KMS-11 (cell line): ENCODE results near the gene KLHL33.

Experiments used
- H2AFZ ChIP-seq: fragments of 200-600 bp; sonication (generic); 2 replicates; pipeline ENCODE4 v1.6.1; 2016; ENCODE audit warnings: antibody characterized with exemption, mixed run types, low read depth
- H3K27ac ChIP-seq: fragments of 200-600 bp; sonication (generic); 2 replicates; pipeline ENCODE4 v1.6.1; 2016; ENCODE audit warnings: mild to moderate bottlenecking, mixed run types
- H3K27me3 ChIP-seq: fragments of 200-600 bp; sonication (generic); 2 replicates; pipeline ENCODE4 v1.6.1; 2017; ENCODE audit warnings: mild to moderate bottlenecking, low read depth, mixed run types, moderate library complexity; ENCODE audit not compliant: insufficient read depth
- H3K36me3 ChIP-seq: fragments of 200-600 bp; sonication (generic); 2 replicates; pipeline ENCODE4 v1.6.1; 2017; ENCODE audit warnings: mild to moderate bottlenecking, mixed run types; ENCODE audit not compliant: insufficient read depth
- H3K4me1 ChIP-seq: fragments of 200-600 bp; sonication (generic); 2 replicates; pipeline ENCODE4 v1.6.1; 2016; ENCODE audit warnings: mild to moderate bottlenecking, low read depth, mixed run types; ENCODE audit not compliant: poor library complexity, severe bottlenecking
- H3K4me2 ChIP-seq: fragments of 200-600 bp; sonication (generic); 2 replicates; pipeline ENCODE4 v1.7.0; 2016; ENCODE audit warnings: mild to moderate bottlenecking, mixed run types
- H3K4me3 ChIP-seq: fragments of 200-600 bp; sonication (generic); IDR thresholded peaks from 2 replicates; pipeline ENCODE4 v1.6.1; 2017; ENCODE audit warnings: low read depth, low read length, mixed read lengths; ENCODE audit not compliant: insufficient read depth
- H3K79me2 ChIP-seq: fragments of 200-600 bp; sonication (generic); 2 replicates; pipeline ENCODE4 v1.6.1; 2016; ENCODE audit warnings: low read depth, mixed run types; ENCODE audit not compliant: insufficient read depth
- H3K9ac ChIP-seq: fragments of 200-600 bp; sonication (generic); 2 replicates; pipeline ENCODE4 v1.6.1; 2016; ENCODE audit warnings: mild to moderate bottlenecking, mixed run types
- H4K20me1 ChIP-seq: fragments of 200-600 bp; sonication (generic); 2 replicates; pipeline ENCODE4 v1.6.1; 2016; ENCODE audit warnings: mild to moderate bottlenecking, mixed run types; ENCODE audit not compliant: insufficient read depth
- CTCF ChIP-seq: fragments of 200-600 bp; sonication (generic); conservative IDR thresholded peaks from 2 replicates; pipeline ENCODE4 v1.6.1; 2017; ENCODE audit warnings: low read depth, mild to moderate bottlenecking, antibody characterized with exemption, low read length, moderate library complexity, mixed read lengths

KLHL33 gene

DNA sequence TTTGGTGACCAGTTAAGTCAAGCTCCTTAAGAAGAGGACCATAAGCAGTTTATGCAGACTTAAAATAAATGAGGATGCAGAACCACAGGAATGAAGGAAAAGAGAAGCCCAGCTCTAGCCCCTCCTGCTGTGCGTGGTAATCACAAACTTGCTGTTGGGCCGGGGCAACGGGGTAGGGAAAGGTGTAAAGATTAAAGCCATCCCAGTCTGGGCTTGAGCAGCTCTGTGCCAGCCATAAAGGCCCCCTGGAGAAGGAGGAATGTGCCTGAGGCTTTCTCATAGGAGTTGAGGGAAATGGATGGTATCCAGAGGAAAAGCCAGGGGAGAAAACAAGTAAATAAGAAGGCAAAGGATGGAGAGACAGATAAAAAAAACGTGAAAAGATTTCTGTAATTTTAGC lies 47.8 kb downstream of the KLHL33 start:
- H2AFZ ChIP-seq, result no peak overlapping the region
- TF ChIP-seq CTCF, result no peak
- H3K27ac ChIP-seq, result no peak overlapping the region
- no peaks in the 10 kb centered on the region for H3K4me1 ChIP-seq
- no peak overlapping the region for H3K4me3 ChIP-seq
- no peak overlapping the region for H3K4me2 ChIP-seq
- H3K36me3 ChIP-seq, result no peaks in the 10 kb centered on the region
- H3K27me3 ChIP-seq, result no peaks in the 10 kb centered on the region
- no peak overlapping the region for H3K9ac ChIP-seq
- no peaks in the 10 kb centered on the region for H4K20me1 ChIP-seq
- no peaks in the 10 kb centered on the region for H3K79me2 ChIP-seq

- Histone ChIP-seq H3K27me3 (no peaks in the 10 kb centered on the region), H4K20me1 (no peaks in the 10 kb centered on the region), H3K9ac (no peak overlapping the region), H2AFZ (no peak overlapping the region), H3K4me2 (no peak overlapping the region), H3K27ac (no peak overlapping the region), H3K79me2 (no peaks in the 10 kb centered on the region), H3K36me3 (no peaks in the 10 kb centered on the region), H3K4me3 (no peak overlapping the region), H3K4me1 (no peaks in the 10 kb centered on the region)
- TF ChIP-seq CTCF, result no peak
Observed at GRCh38 chr14:20387576-20387975, 48.4 kb downstream of the KLHL33 start.

DNA sequence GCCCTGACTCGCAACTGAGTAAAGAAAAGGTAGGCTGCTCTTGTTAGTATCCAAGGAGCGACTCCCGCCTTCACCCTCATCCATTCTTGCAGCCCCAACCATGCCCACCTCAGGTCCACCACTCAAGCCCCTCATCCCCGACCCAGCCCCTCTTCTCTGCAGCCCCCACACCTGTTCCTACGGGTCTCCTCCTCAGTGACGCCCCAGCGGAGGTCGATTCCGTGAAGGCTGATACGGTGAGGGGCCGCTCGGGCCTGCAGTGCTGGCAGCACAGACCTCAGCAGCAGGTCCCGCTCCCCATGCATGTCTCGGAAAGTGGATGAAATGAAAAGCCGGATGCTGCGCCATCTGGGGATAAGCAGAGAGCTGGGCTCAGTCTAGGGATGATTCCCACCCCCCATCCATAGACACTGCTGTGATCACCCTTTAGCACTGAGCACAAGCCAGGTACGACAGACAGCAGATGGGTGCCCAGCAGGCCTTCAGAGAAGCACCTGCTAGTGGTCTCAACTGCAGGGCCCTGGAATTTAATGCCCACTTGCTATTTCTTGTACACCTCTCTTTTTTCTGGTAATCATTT lies 49.6 kb downstream of the KLHL33 start:
- no peak overlapping the region for H3K9ac ChIP-seq
- H3K27me3 ChIP-seq, result no peaks in the 10 kb centered on the region
- H4K20me1 ChIP-seq, result no peaks in the 10 kb centered on the region
- no peaks in the 10 kb centered on the region for H3K4me1 ChIP-seq
- H3K79me2 ChIP-seq, result no peaks in the 10 kb centered on the region
- H2AFZ ChIP-seq, result no peak overlapping the region
- no peak overlapping the region for H3K4me3 ChIP-seq
- H3K4me2 ChIP-seq, result no peak overlapping the region
- no peak overlapping the region for H3K27ac ChIP-seq
- no peak for TF ChIP-seq CTCF
- H3K36me3 ChIP-seq, result no peaks in the 10 kb centered on the region

GRCh38 chr14:20384886-20385285 lies 51.1 kb downstream of the KLHL33 start:
- Histone ChIP-seq H2AFZ (no peak overlapping the region), H4K20me1 (no peaks in the 10 kb centered on the region), H3K79me2 (no peaks in the 10 kb centered on the region), H3K4me2 (no peak overlapping the region), H3K27ac (no peak overlapping the region), H3K27me3 (no peaks in the 10 kb centered on the region), H3K4me1 (no peaks in the 10 kb centered on the region), H3K9ac (no peak overlapping the region), H3K4me3 (no peak overlapping the region), H3K36me3 (no peaks in the 10 kb centered on the region)
- TF ChIP-seq CTCF, result no peak
